ENCODE results near the gene LRRC8B. TPM values are rescaled to one million over a fixed set of nuclear protein-coding genes. Genes with fewer than 3 reads are reported as not detected.

The LRRC8B gene
- total RNA-seq, 1 donor from 2014 or later: 76.8 TPM

DNA sequence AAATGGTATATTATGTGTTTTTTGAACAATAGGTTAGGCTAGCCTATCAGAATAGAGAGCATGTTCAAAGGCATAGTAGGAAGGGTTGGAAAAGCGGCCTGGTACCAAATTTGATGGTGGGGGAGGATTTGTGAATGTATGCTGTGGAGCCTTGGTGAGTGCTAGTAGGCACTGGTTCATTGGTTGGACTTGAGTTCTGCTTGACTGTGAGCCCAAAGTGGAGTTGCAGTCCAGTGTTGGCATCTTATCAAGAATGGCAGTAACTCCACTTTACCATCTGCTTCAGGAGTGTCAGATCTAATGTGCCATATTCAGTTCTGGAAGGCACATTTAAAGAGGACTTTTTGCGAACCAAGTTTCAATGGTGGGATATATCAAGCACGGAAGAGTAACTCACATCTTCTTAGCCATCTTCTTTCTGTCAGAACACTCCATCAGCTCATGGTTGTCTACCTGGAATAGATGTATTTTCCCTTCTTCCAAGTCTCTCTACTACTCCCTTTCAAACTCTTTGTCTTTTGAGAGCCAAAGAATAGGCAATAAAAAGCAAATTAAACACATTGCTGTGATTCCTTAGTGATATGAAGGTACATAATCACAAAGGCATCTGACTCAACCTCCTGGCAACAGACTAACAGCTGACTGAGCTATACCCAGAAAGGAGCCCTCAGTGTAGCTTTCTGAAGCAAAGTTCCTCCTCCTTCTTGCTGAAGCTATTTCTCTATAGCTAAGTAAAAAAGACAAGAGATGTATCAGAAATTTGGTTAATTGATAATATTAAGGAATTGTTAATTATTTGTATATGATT is 21.7 kb downstream of the LRRC8B start:
- peak; percentile 58 for DNase-seq
- Mint-ChIP-seq H3K36me3 (ENCODE audit: low read depth) (peaks cover 60% of the 10 kb centered on the region), H3K9me3 (no peaks in the 10 kb centered on the region), H3K27me3 (peaks cover 2% of the 10 kb centered on the region), H3K4me3 (peak overlapping the region; percentile 63), H3K27ac (peak overlapping the region; percentile 92), H3K4me1 (peaks cover 73% of the 10 kb centered on the region)
- intact Hi-C loops (cut with micrococcal nuclease): loop anchor here (2.0 to 10.0 kb wide), 3 partner anchors 179 to 505 kb away; partner anchors contain the start of gene GBP5

DNA sequence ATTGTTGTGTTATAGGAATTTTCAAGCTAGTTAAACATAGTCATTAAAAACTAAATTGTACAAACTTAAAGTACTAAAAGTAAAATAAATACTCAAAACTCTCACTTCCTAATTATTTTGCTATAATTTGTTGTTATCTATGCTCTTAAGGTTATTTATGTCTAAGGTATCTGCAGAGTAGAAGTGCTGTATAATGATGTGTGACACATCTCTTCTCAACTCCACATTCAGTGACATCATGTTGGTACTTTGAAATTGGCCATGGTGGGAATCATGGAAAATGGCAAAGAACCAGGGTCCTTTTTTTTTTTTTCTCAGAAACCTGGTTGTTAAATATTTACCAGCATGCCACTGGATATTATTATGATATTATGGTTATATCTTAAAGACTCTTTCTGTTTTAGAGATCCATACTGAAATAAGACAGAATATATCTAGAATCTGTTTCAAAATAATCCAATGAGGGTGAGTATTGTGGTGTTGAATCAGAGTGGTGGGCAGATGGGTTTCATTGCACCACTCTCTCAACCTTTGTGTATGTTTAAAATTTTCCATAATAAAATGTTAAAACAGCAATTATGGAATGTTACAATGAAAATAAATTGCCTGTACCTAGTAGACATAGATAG is 22.4 kb downstream of the LRRC8B start:
- Mint-ChIP-seq H3K27me3 (peaks cover 2% of the 10 kb centered on the region), H3K9me3 (no peaks in the 10 kb centered on the region), H3K36me3 (ENCODE audit: low read depth) (peaks cover 56% of the 10 kb centered on the region), H3K4me1 (peaks cover 76% of the 10 kb centered on the region), H3K27ac (peak overlapping the region; percentile 92), H3K4me3 (peak overlapping the region; percentile 15)
- intact Hi-C loops (cut with micrococcal nuclease): loop anchor here (1.0 to 10.0 kb wide), 5 partner anchors 9 to 506 kb away; partner anchors contain the start of gene GBP5
- peak; percentile 40 for DNase-seq

GRCh38 chr1:89547563-89548116 is 23.0 kb downstream of the LRRC8B start:
- H3K36me3 Mint-ChIP-seq (ENCODE audit: low read depth): peaks cover 55% of the 10 kb centered on the region
- H3K27me3 Mint-ChIP-seq: peaks cover 2% of the 10 kb centered on the region
- H3K4me3 Mint-ChIP-seq: peak overlapping the region; percentile 28
- peak overlapping the region; percentile 92 for H3K27ac Mint-ChIP-seq
- intact Hi-C loops (cut with micrococcal nuclease): loop anchor here (1.0 to 10.0 kb wide), 5 partner anchors 9 to 507 kb away; partner anchors contain the start of gene GBP5
- peak; percentile 43 for DNase-seq
- peaks cover 78% of the 10 kb centered on the region for H3K4me1 Mint-ChIP-seq
- H3K9me3 Mint-ChIP-seq: no peaks in the 10 kb centered on the region

GRCh38 chr1:89548122-89548857 is 23.7 kb downstream of the LRRC8B start:
- peaks cover 55% of the 10 kb centered on the region for H3K36me3 Mint-ChIP-seq (ENCODE audit: low read depth)
- DNase-seq: no peak
- H3K27me3 Mint-ChIP-seq: peaks cover 2% of the 10 kb centered on the region
- intact Hi-C loops (cut with micrococcal nuclease): loop anchor here (10.0 kb wide), 1 partner anchor 273 kb away; the partner anchor contains the start of gene GBP5
- peak overlapping the region; percentile 42 for H3K4me3 Mint-ChIP-seq
- no peaks in the 10 kb centered on the region for H3K9me3 Mint-ChIP-seq
- peaks cover 78% of the 10 kb centered on the region for H3K4me1 Mint-ChIP-seq
- H3K27ac Mint-ChIP-seq: peak overlapping the region; percentile 92

- peaks cover 64% of the 10 kb centered on the region for H3K36me3 Mint-ChIP-seq (ENCODE audit: low read depth)
- no peak overlapping the region for H3K27ac Mint-ChIP-seq
- DNase-seq: no peak
- no peaks in the 10 kb centered on the region for H3K9me3 Mint-ChIP-seq
- peaks cover 79% of the 10 kb centered on the region for H3K4me1 Mint-ChIP-seq
- no peaks in the 10 kb centered on the region for H3K27me3 Mint-ChIP-seq
- intact Hi-C loops (cut with micrococcal nuclease): no loop called here
- no peak overlapping the region for H3K4me3 Mint-ChIP-seq
These were observed 26.4 kb downstream of the LRRC8B start for GRCh38 chr1:89550995-89551394.

DNA sequence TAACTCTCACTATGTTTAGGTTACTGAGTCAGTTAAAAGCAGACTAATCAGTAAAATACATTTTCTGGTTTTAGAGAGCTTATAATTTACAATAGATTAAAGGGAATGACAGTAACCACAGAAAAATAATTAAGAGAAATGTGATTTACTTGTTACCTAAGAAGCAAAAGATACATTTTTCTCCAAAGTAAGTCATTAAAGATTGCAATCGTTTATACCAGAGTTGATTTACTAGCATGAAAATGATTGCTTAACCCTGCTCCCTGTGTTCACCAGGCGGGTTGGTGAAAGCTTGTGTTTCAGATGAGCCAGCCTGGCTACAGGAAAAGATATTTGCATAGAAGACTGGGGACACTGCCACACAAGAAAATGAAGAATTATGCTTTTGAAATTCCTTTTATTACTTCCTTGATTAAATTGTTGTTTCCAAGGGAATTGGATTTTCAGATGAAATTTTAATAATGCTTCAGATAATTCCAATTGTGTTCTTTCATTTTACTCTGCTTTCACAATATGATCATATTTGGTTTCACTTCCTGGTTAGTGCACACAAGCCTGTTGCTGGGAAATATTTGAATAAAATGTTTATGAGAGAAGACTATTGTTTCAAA is 27.9 kb downstream of the LRRC8B start:
- DNase-seq: no peak
- Mint-ChIP-seq H3K4me3 (peak overlapping the region; percentile 74), H3K36me3 (ENCODE audit: low read depth) (peaks cover 73% of the 10 kb centered on the region), H3K4me1 (peaks cover 76% of the 10 kb centered on the region), H3K9me3 (peaks cover 8% of the 10 kb centered on the region), H3K27ac (peak overlapping the region; percentile 63), H3K27me3 (no peaks in the 10 kb centered on the region)
- intact Hi-C loops (cut with micrococcal nuclease): no loop called here

GRCh38 chr1:89553157-89553556 is 28.5 kb downstream of the LRRC8B start:
- intact Hi-C loops (cut with micrococcal nuclease): no loop called here
- Mint-ChIP-seq H3K27me3 (no peaks in the 10 kb centered on the region), H3K27ac (peak overlapping the region; percentile 40), H3K36me3 (ENCODE audit: low read depth) (peaks cover 79% of the 10 kb centered on the region), H3K4me3 (peak overlapping the region; percentile 74), H3K9me3 (peaks cover 8% of the 10 kb centered on the region), H3K4me1 (peaks cover 73% of the 10 kb centered on the region)
- DNase-seq: no peak

GRCh38 chr1:89555550-89555949 is 30.9 kb downstream of the LRRC8B start:
- no peak for DNase-seq
- Mint-ChIP-seq H3K4me3 (no peak overlapping the region), H3K36me3 (ENCODE audit: low read depth) (peaks cover 79% of the 10 kb centered on the region), H3K27me3 (no peaks in the 10 kb centered on the region), H3K9me3 (peaks cover 17% of the 10 kb centered on the region), H3K4me1 (peaks cover 64% of the 10 kb centered on the region), H3K27ac (peak overlapping the region; percentile 45)
- intact Hi-C loops (cut with micrococcal nuclease): loop anchor here (5.0 kb wide), 1 partner anchor 33 kb away; the partner anchor contains the start of gene LRRC8B

DNA sequence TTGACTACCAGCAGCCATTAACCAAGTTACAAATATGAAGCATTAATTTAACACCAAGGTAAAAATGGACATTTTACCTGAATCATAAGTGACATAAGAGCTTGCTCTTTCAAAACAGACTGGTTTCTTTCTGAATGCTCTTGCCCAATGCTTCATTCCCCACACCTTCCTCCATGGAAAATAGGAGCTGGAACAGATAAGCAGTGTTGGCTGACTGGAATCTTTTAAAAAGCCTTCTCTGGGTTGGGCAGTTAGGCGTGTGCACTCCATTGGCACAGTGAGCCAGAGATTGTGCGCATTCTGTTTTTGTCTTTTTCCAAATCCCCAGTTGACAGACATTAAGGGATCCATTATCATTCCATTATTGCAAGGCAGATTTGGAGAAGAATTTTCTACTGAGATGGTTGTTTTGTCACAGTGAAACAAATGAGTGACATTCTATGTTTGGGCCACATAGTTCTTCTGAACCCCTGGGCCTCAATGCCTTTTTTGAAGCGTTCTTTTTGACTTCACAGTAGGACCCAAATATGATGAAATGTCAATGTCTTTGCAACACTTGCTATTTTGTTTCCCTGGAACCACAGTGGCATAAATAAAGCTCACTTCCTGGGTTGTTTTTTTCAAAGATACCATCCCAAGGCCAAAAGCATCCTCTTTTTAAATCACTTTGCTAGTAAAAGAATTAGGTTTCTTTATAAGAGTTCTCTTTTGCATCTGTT is 32.3 kb downstream of the LRRC8B start:
- intact Hi-C loops (cut with micrococcal nuclease): loop anchor here (5.0 kb wide), 1 partner anchor 35 kb away; the partner anchor contains the start of gene LRRC8B
- peaks cover 54% of the 10 kb centered on the region for H3K4me1 Mint-ChIP-seq
- H3K9me3 Mint-ChIP-seq: peaks cover 17% of the 10 kb centered on the region
- H3K27ac Mint-ChIP-seq: peak overlapping the region; percentile 30
- H3K27me3 Mint-ChIP-seq: no peaks in the 10 kb centered on the region
- DNase-seq: no peak
- H3K36me3 Mint-ChIP-seq (ENCODE audit: low read depth): peaks cover 75% of the 10 kb centered on the region
- peak overlapping the region; percentile 13 for H3K4me3 Mint-ChIP-seq

- DNase-seq: no peak
- Mint-ChIP-seq H3K4me1 (peaks cover 53% of the 10 kb centered on the region), H3K27ac (peak overlapping the region; percentile 30), H3K4me3 (no peak overlapping the region), H3K27me3 (no peaks in the 10 kb centered on the region), H3K36me3 (ENCODE audit: low read depth) (peaks cover 79% of the 10 kb centered on the region), H3K9me3 (peaks cover 17% of the 10 kb centered on the region)
- intact Hi-C loops (cut with micrococcal nuclease): loop anchor here (5.0 kb wide), 1 partner anchor 35 kb away; the partner anchor contains the start of gene LRRC8B
These were observed 32.8 kb downstream of the LRRC8B start for GRCh38 chr1:89557445-89557825.

DNA sequence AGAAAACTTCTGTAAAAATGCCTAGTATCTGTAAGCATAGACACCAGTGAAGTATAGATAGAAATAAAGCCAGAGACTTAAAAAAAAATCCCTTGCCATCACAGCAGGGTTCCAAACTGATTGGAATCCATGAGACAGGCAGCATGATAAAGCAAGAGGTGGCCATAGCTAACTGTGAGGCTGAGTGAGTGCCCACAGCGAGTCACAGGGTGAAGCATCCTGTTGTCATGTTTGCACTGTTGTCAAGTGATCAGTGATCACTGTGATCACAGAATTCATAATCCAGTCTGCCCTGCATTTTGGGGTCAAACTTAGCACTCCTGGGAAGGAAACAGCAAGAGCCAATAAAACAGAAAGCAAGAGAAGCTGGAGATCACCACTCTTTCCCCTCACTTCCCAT is 33.3 kb downstream of the LRRC8B start:
- intact Hi-C loops (cut with micrococcal nuclease): loop anchor here (5.0 kb wide), 1 partner anchor 36 kb away; the partner anchor contains the start of gene LRRC8B
- Mint-ChIP-seq H3K27me3 (no peaks in the 10 kb centered on the region), H3K27ac (peak overlapping the region; percentile 82), H3K36me3 (ENCODE audit: low read depth) (peaks cover 77% of the 10 kb centered on the region), H3K9me3 (peaks cover 17% of the 10 kb centered on the region), H3K4me3 (no peak overlapping the region), H3K4me1 (peaks cover 48% of the 10 kb centered on the region)
- DNase-seq: no peak

GRCh38 chr1:89563957-89564604 is 39.5 kb downstream of the LRRC8B start:
- peaks cover 58% of the 10 kb centered on the region for H3K36me3 Mint-ChIP-seq (ENCODE audit: low read depth)
- no peak overlapping the region for H3K27ac Mint-ChIP-seq
- H3K27me3 Mint-ChIP-seq: no peaks in the 10 kb centered on the region
- peaks cover under 1% of the 10 kb centered on the region for H3K9me3 Mint-ChIP-seq
- intact Hi-C loops (cut with micrococcal nuclease): loop anchor here (2.0 kb wide), 1 partner anchor 23 kb away; no protein-coding TSS in a partner anchor
- H3K4me1 Mint-ChIP-seq: peaks cover 22% of the 10 kb centered on the region
- no peak for DNase-seq
- H3K4me3 Mint-ChIP-seq: no peak overlapping the region

Measured in activated CD4-positive, alpha-beta T cell treated with anti-CD3 and anti-CD28 coated beads, Interleukin-2, amount 10 ng/mL, durations not matched to agents 24 days and 14 days (primary cell).